Uterus (tissue), 2 donors: ENCODE data around the gene ORAI2.

Experiments
- POLR2A ChIP-seq, 2 donors: fragments of 450-650 bp; IDR thresholded peaks; one replicate each; pipeline ENCODE4 v1.6.1; 2016; ENCODE audit warnings: antibody characterized with exemption in 2 of 2, mild to moderate bottlenecking in 1 of 2, moderate library complexity in 1 of 2
- TF ChIP-seq, protein P1 (sequence below), 4 experiments: fragments of 200-600 bp in 2 of 4; fragments of 450-650 bp in 2 of 4; sonication (generic) in 2 of 4; IDR thresholded peaks; one replicate each; pipeline ENCODE4 v1.5.1; 2016 to 2019; ENCODE audit warnings: antibody characterized with exemption in 4 of 4, mild to moderate bottlenecking in 2 of 4, moderate library complexity in 1 of 4

DNA sequence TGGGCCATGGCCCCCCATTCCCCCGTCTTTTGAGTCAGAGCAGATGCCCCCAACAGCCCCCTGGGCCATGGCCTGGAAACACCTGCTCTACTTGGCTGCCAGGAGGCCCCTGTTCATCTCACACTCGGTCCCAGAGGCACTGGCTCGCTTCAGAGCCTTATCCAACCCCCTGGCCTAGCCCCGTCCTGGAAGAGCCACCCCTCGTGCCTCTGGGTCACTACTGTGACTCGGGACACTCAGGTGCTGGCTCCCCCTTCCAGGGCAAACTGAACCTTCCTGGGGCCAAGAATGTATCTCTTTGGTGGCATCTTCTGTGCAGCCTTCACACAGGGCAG, 38.4 kb downstream of the ORAI2 start:
- TF ChIP-seq, protein P1, sequence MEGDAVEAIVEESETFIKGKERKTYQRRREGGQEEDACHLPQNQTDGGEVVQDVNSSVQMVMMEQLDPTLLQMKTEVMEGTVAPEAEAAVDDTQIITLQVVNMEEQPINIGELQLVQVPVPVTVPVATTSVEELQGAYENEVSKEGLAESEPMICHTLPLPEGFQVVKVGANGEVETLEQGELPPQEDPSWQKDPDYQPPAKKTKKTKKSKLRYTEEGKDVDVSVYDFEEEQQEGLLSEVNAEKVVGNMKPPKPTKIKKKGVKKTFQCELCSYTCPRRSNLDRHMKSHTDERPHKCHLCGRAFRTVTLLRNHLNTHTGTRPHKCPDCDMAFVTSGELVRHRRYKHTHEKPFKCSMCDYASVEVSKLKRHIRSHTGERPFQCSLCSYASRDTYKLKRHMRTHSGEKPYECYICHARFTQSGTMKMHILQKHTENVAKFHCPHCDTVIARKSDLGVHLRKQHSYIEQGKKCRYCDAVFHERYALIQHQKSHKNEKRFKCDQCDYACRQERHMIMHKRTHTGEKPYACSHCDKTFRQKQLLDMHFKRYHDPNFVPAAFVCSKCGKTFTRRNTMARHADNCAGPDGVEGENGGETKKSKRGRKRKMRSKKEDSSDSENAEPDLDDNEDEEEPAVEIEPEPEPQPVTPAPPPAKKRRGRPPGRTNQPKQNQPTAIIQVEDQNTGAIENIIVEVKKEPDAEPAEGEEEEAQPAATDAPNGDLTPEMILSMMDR (IDR thresholded peaks at IDR 0.05), result no peak
- no peak for TF ChIP-seq POLR2A (IDR thresholded peaks at IDR 0.05)
